IMR-90 (cell line): Measurements from ENCODE around the gene ABCB4. TPM values are rescaled to one million over a fixed set of nuclear protein-coding genes. Genes with fewer than 3 reads are reported as not detected.

Source experiments
- ATAC-seq: fragments of 200-7000 bp; cut with Tn5 transposase; 2 replicates; pipeline ENCODE4 v1.9.1; 2020; ENCODE audit warnings: low read depth, mild to moderate bottlenecking, moderate library complexity
- BruUV-seq: library from RNA; stranded (reverse); fragments of 400-500 nt; replicated peaks from 2 replicates; lab custom pipeline; 2021; lab: Mats Ljungman, UMichigan
- CTCF ChIA-PET: fragments of 300-600 bp; formaldehyde crosslinking; extraction: SDS; loops from one replicate; lab custom pipeline; 2021; ENCODE audit warnings: antibody characterized with exemption; lab: Yijun Ruan, JAX
- POLR2A ChIA-PET: fragments of 300-600 bp; sonication (Branson Sonifier 250); formaldehyde crosslinking; loops from one replicate; lab custom pipeline; 2022; ENCODE audit warnings: antibody characterized with exemption; ENCODE audit not compliant: unreplicated experiment; lab: Charles Lee
- DNase-seq: peaks from one replicate; pipeline ENCODE4 v3.0.0; 2013
- H2AFZ ChIP-seq: replicated peaks from 2 replicates; pipeline ENCODE3; 2013; ENCODE audit warnings: low read length, mild to moderate bottlenecking; ENCODE audit not compliant: poor library complexity
- H2AK5ac ChIP-seq: 2 replicates; pipeline ENCODE4 v1.6.1; 2013; ENCODE audit warnings: low read depth, low read length, inconsistent platforms
- H2AK9ac ChIP-seq: replicated peaks from 2 replicates; pipeline ENCODE3; 2013; ENCODE audit warnings: mild to moderate bottlenecking, low read depth, low read length, moderate library complexity; ENCODE audit not compliant: poor library complexity
- H2BK120ac ChIP-seq: 2 replicates; pipeline ENCODE4 v1.6.1; 2013; ENCODE audit warnings: low read depth, low read length, inconsistent platforms
- H2BK15ac ChIP-seq: 3 replicates; pipeline ENCODE4 v1.6.1; 2013; ENCODE audit warnings: low read depth, low read length, inconsistent platforms
- H2BK20ac ChIP-seq: 2 replicates; pipeline ENCODE4 v1.6.1; 2013; ENCODE audit warnings: low read depth, mild to moderate bottlenecking, inconsistent platforms, low read length, moderate library complexity
- H2BK5ac ChIP-seq: 2 replicates; pipeline ENCODE4 v1.6.1; 2013; ENCODE audit warnings: mild to moderate bottlenecking, low read depth, low read length, inconsistent platforms; ENCODE audit not compliant: poor library complexity, severe bottlenecking
- H3K14ac ChIP-seq: replicated peaks from 2 replicates; pipeline ENCODE4 v1.6.1; 2013; ENCODE audit warnings: low read depth, low read length, inconsistent platforms
- H3K18ac ChIP-seq: 2 replicates; pipeline ENCODE4 v1.6.1; 2013; ENCODE audit warnings: low read depth, low read length, control low read depth
- H3K23ac ChIP-seq: 2 replicates; pipeline ENCODE4 v1.6.1; 2013; ENCODE audit warnings: low read depth, low read length, inconsistent platforms
- H3K27ac ChIP-seq: 2 replicates; pipeline ENCODE4 v1.5.1; 2013; ENCODE audit warnings: mild to moderate bottlenecking, control low read depth, low read length; ENCODE audit not compliant: insufficient read depth
- H3K27me3 ChIP-seq: 2 replicates; pipeline ENCODE4 v1.6.1; 2013; ENCODE audit warnings: low read length; ENCODE audit not compliant: control insufficient read depth, insufficient read depth
- H3K36me3 ChIP-seq: 2 replicates; pipeline ENCODE4 v1.6.1; 2013; ENCODE audit warnings: low read length, mixed read lengths; ENCODE audit not compliant: control insufficient read depth, insufficient read depth
- H3K4ac ChIP-seq: 2 replicates; pipeline ENCODE4 v1.6.1; 2013; ENCODE audit warnings: low read depth, low read length, inconsistent platforms
- H3K4me1 ChIP-seq: 2 replicates; pipeline ENCODE4 v1.6.1; 2013; ENCODE audit warnings: low read length, mixed read lengths; ENCODE audit not compliant: control insufficient read depth, insufficient read depth
- H3K4me2 ChIP-seq: 2 replicates; pipeline ENCODE4 v1.6.1; 2013; ENCODE audit warnings: low read depth, mild to moderate bottlenecking, control low read depth, low read length, moderate library complexity
- H3K4me3 ChIP-seq: 2 replicates; pipeline ENCODE4 v1.5.1; 2013; ENCODE audit warnings: low read depth, mild to moderate bottlenecking, control low read depth, low read length, moderate library complexity; ENCODE audit not compliant: insufficient read depth
- H3K56ac ChIP-seq: 2 replicates; pipeline ENCODE4 v1.6.1; 2013; ENCODE audit warnings: low read length, inconsistent platforms; ENCODE audit not compliant: insufficient read depth; ENCODE audit errors: extremely low read depth
- H3K79me1 ChIP-seq, 2 experiments: 2 replicates each; pipeline ENCODE4 v1.6.1; 2013; ENCODE audit warnings: low read length in 2 of 2, inconsistent platforms in 1 of 2, low read depth in 1 of 2
- H3K9ac ChIP-seq: 2 replicates; pipeline ENCODE4 v1.6.1; 2013; ENCODE audit warnings: low read depth, low read length, control low read depth
- H3K9me1 ChIP-seq: 2 replicates; pipeline ENCODE4 v1.6.1; 2013; ENCODE audit warnings: low read length, inconsistent platforms; ENCODE audit not compliant: insufficient read depth
- H3K9me3 ChIP-seq: 2 replicates; pipeline ENCODE4 v1.6.1; 2013; ENCODE audit warnings: low read length; ENCODE audit not compliant: control insufficient read depth, insufficient read depth
- H4K20me1 ChIP-seq: 2 replicates; pipeline ENCODE4 v1.6.1; 2013; ENCODE audit warnings: low read length, inconsistent platforms; ENCODE audit not compliant: insufficient read depth
- H4K5ac ChIP-seq: 2 replicates; pipeline ENCODE4 v1.6.1; 2013; ENCODE audit warnings: mild to moderate bottlenecking, low read depth, low read length, control low read depth
- H4K8ac ChIP-seq, 2 experiments: 2 replicates each; pipeline ENCODE4 v1.6.1; 2013; ENCODE audit warnings: low read depth in 2 of 2, low read length in 2 of 2, control low read depth in 1 of 2, inconsistent platforms in 1 of 2
- H4K91ac ChIP-seq: 2 replicates; pipeline ENCODE4 v1.6.1; 2013; ENCODE audit warnings: low read depth, low read length, inconsistent platforms; ENCODE audit not compliant: insufficient read depth
- CEBPB ChIP-seq: IDR thresholded peaks from 2 replicates; pipeline ENCODE4 v1.6.1; 2012; ENCODE audit warnings: low read depth, low read length, improper control_type of control experiment
- ELK1 ChIP-seq: fragments of 150-350 bp; IDR thresholded peaks from 2 replicates; pipeline ENCODE4 v1.6.1; 2016; ENCODE audit warnings: low read depth, mild to moderate bottlenecking, low read length, moderate library complexity, borderline replicate concordance
- RFX5 ChIP-seq: IDR thresholded peaks from 2 replicates; pipeline ENCODE4 v1.8.0; 2012; ENCODE audit warnings: low read depth, mild to moderate bottlenecking, low read length, moderate library complexity
- WGBS, 2 experiments: methylation state at CpG; one replicate each; pipeline versions ENCODE4 v1.1.5 to v1.1.7; 2013; ENCODE audit warnings: missing lambda C conversion rate in 2 of 2; ENCODE audit not compliant: insufficient read length in 1 of 2; ENCODE audit errors: extremely low coverage in 2 of 2; 5-methylcytosine and 5-hydroxymethylcytosine counted together
- dilution Hi-C: fragments of 300-500 bp; cut with HindIII; formaldehyde crosslinking; loops from one replicate; pipeline ENCODE4 v1.14.3; 2018; ENCODE audit warnings: low sequenced_read_pairs; ENCODE audit not compliant: unreplicated experiment
- in situ Hi-C: fragments of 300-500 bp; cut with MboI; formaldehyde crosslinking; loops from 3 replicates; pipeline ENCODE4 v1.14.3; 2019; ENCODE audit warnings: low sequenced_read_pairs, inconsistent platforms, mixed read lengths
- intact Hi-C: fragments of 100-400 bp; cut with micrococcal nuclease; formaldehyde crosslinking; loops from 2 replicates; pipeline ENCODE4 v1.10.0; 2022
- polyA plus RNA-seq, 3 experiments: library from polyadenylated mRNA; depleted of rRNA; stranded (reverse); fragments of >200 nt; gene quantifications; 2 replicates each; pipeline ENCODE4 v1.2.3, GENCODE V29; 2012; ENCODE audit warnings: low replicate concordance in 1 of 3
- total RNA-seq: library from RNA; depleted of rRNA; stranded (reverse); fragments of >200 nt; gene quantifications from 2 replicates; pipeline ENCODE4 v1.2.3, GENCODE V29; 2012; rRNA removed

Gene ABCB4
- total and polyA plus RNA-seq, 2 of the 4 experiments (the other 2 are of a cell fraction): not detected

- WGBS, 2 experiments: no CpG with 5 or more reads among the region's 3 CpGs
- DNase-seq (peak; percentile 10), ATAC-seq (no peak)
- Histone ChIP-seq H4K5ac (no peak overlapping the region), H2BK5ac (no peak overlapping the region), H3K23ac (no peak overlapping the region), H4K20me1 (no peaks in the 10 kb centered on the region), H2AK9ac (no peak overlapping the region), H3K9me3 (peaks cover 7% of the 10 kb centered on the region; the same call in 1 of the 2 replicates), H2BK15ac (no peak overlapping the region), H3K4me3 (no peak overlapping the region), H3K56ac (no peak overlapping the region), H4K8ac (no peak overlapping the region), H3K9ac (no peak overlapping the region), H2BK20ac (no peak overlapping the region), H4K91ac (no peak overlapping the region), H2AFZ (no peak overlapping the region), H3K4me2 (no peak overlapping the region), H2AK5ac (no peak overlapping the region), H3K9me1 (no peaks in the 10 kb centered on the region), H3K27ac (no peak overlapping the region), H2BK120ac (no peak overlapping the region), H3K27me3 (no peaks in the 10 kb centered on the region), H3K14ac (no peak overlapping the region), H3K18ac (no peak overlapping the region), H3K79me1 (peaks cover 0 to 3% of the 10 kb centered on the region in 2 experiments; a peak in 3 of 4 replicates), H3K36me3 (peaks cover 50% of the 10 kb centered on the region), H3K4me1 (no peaks in the 10 kb centered on the region), H3K4ac (no peak overlapping the region)
- in situ Hi-C loops: no loop called here
- intact Hi-C loops: no loop called here
- dilution Hi-C loops: no loop called here
- POLR2A ChIA-PET: no interaction called here
- no TSS peak for BruUV-seq
- CTCF ChIA-PET: interaction anchor here (0.6 kb wide), 1 partner anchor 11 kb away, joined by 3 read pairs; no protein-coding TSS in a partner anchor
- TF ChIP-seq RFX5 (no peak), ELK1 (no peak), CEBPB (no peak)
Observed at GRCh38 chr7:87354749-87355148, 120.7 kb downstream of the ABCB4 start.

Other genes with a start within 250 kb of the ABCB4 start
- gene CROT, start 130.0 kb downstream of the ABCB4 start, total RNA-seq: 7.5 and 14.4 TPM in 2 replicates
- 7.2 and 10.0 TPM in 2 replicates for gene CROT, start 130.0 kb downstream of the ABCB4 start, polyA plus RNA-seq (2012; rRNA removed)
- 0.83 and 0.90 TPM in 2 replicates for gene ABCB1, start 125.2 kb upstream of the ABCB4 start, total RNA-seq
- gene ABCB1, start 125.2 kb upstream of the ABCB4 start, polyA plus RNA-seq (2012; rRNA removed): 0.72 and 0.80 TPM in 2 replicates
- 0.28 and 0.36 TPM in 2 replicates for gene RUNDC3B, start 152.7 kb upstream of the ABCB4 start, total RNA-seq
- 0.03 and 0.19 TPM in 2 replicates for gene RUNDC3B, start 152.7 kb upstream of the ABCB4 start, polyA plus RNA-seq (2012; rRNA removed)